Measurements from ENCODE around the gene PUS1.
"Not testable (repeated sequence)": the region's sequence is repeated elsewhere in the genome, so short reads cannot be mapped to it uniquely, and the experiment has no call there.

Gene PUS1

GRCh38 chr12:131980263-131980662 lies 51.2 kb downstream of the PUS1 start:
- no peaks in the 10 kb centered on the region for H3K4me1 ChIP-seq
- H3K4me3 ChIP-seq, result no peak overlapping the region
- H3K27ac ChIP-seq, result no peak overlapping the region
- H3K9me3 ChIP-seq, result no peaks in the 10 kb centered on the region
- TF ChIP-seq, protein P1, sequence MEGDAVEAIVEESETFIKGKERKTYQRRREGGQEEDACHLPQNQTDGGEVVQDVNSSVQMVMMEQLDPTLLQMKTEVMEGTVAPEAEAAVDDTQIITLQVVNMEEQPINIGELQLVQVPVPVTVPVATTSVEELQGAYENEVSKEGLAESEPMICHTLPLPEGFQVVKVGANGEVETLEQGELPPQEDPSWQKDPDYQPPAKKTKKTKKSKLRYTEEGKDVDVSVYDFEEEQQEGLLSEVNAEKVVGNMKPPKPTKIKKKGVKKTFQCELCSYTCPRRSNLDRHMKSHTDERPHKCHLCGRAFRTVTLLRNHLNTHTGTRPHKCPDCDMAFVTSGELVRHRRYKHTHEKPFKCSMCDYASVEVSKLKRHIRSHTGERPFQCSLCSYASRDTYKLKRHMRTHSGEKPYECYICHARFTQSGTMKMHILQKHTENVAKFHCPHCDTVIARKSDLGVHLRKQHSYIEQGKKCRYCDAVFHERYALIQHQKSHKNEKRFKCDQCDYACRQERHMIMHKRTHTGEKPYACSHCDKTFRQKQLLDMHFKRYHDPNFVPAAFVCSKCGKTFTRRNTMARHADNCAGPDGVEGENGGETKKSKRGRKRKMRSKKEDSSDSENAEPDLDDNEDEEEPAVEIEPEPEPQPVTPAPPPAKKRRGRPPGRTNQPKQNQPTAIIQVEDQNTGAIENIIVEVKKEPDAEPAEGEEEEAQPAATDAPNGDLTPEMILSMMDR (IDR thresholded peaks at IDR 0.05), result no peak
- H3K36me3 ChIP-seq, result peaks cover 38 to 60% (median 43%) of the 10 kb centered on the region in 3 donors
- no peaks in the 10 kb centered on the region for H3K27me3 ChIP-seq
- intact Hi-C loops (cut with DNase I; ENCODE audit: low total_unique reads), result no loop called here
- no peak for DNase-seq

GRCh38 chr12:131981388-131981787 lies 52.3 kb downstream of the PUS1 start:
- H3K36me3 ChIP-seq, result peaks cover 42 to 71% (median 54%) of the 10 kb centered on the region in 3 donors
- no peak overlapping the region for H3K27ac ChIP-seq
- H3K9me3 ChIP-seq, result no peaks in the 10 kb centered on the region
- TF ChIP-seq, protein P1 (IDR thresholded peaks at IDR 0.05), result no peak
- no peak for DNase-seq
- intact Hi-C loops (cut with DNase I; ENCODE audit: low total_unique reads), result no loop called here
- no peak overlapping the region for H3K4me3 ChIP-seq
- no peaks in the 10 kb centered on the region for H3K4me1 ChIP-seq
- no peaks in the 10 kb centered on the region for H3K27me3 ChIP-seq

DNA sequence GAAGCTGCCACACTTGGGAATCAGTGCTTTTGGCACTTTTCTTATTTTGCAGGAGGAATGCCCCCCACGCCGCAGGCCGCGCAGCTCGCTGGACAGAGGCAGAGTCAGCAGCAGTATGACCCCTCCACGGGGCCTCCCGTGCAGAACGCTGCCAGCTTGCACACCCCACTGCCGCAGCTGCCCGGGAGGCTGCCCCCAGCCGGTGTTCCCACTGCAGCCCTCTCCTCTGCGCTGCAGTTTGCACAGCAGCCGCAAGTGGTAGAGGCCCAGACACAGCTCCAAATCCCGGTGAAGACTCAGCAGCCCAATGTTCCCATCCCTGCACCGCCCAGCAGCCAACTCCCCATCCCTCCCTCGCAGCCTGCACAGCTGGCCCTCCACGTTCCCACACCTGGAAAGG lies 53.0 kb downstream of the PUS1 start:
- no peaks in the 10 kb centered on the region for H3K27me3 ChIP-seq
- H3K27ac ChIP-seq, result no peak overlapping the region
- H3K4me1 ChIP-seq, result no peaks in the 10 kb centered on the region
- intact Hi-C loops (cut with DNase I; ENCODE audit: low total_unique reads), result no loop called here
- TF ChIP-seq, protein P1 (IDR thresholded peaks at IDR 0.05), result no peak
- H3K36me3 ChIP-seq, result peaks cover 48 to 78% (median 61%) of the 10 kb centered on the region in 3 donors
- H3K9me3 ChIP-seq, result no peaks in the 10 kb centered on the region
- no peak overlapping the region for H3K4me3 ChIP-seq
- no peak for DNase-seq

- TF ChIP-seq, protein P1 (IDR thresholded peaks at IDR 0.05), result no peak
- peaks cover 56 to 87% (median 69%) of the 10 kb centered on the region in 3 donors for H3K36me3 ChIP-seq
- no peaks in the 10 kb centered on the region for H3K9me3 ChIP-seq
- DNase-seq, result no peak
- H3K4me3 ChIP-seq, result no peak overlapping the region
- no peaks in the 10 kb centered on the region for H3K27me3 ChIP-seq
- intact Hi-C loops (cut with DNase I; ENCODE audit: low total_unique reads), result no loop called here
- no peak overlapping the region for H3K27ac ChIP-seq
- H3K4me1 ChIP-seq, result no peaks in the 10 kb centered on the region
Observed at GRCh38 chr12:131983026-131983425, 54.0 kb downstream of the PUS1 start.

GRCh38 chr12:131983554-131983953 lies 54.5 kb downstream of the PUS1 start:
- Histone ChIP-seq H3K27ac (no peak overlapping the region), H3K4me1 (no peaks in the 10 kb centered on the region), H3K27me3 (no peaks in the 10 kb centered on the region), H3K9me3 (no peaks in the 10 kb centered on the region), H3K36me3 (peaks cover 61 to 93% (median 74%) of the 10 kb centered on the region in 3 donors), H3K4me3 (no peak overlapping the region)
- TF ChIP-seq, protein P1 (IDR thresholded peaks at IDR 0.05), result no peak
- intact Hi-C loops (cut with DNase I; ENCODE audit: low total_unique reads), result no loop called here
- no peak for DNase-seq

- intact Hi-C loops (cut with DNase I; ENCODE audit: low total_unique reads), result no loop called here
Observed at GRCh38 chr12:131984334-131984733, 55.3 kb downstream of the PUS1 start.

DNA sequence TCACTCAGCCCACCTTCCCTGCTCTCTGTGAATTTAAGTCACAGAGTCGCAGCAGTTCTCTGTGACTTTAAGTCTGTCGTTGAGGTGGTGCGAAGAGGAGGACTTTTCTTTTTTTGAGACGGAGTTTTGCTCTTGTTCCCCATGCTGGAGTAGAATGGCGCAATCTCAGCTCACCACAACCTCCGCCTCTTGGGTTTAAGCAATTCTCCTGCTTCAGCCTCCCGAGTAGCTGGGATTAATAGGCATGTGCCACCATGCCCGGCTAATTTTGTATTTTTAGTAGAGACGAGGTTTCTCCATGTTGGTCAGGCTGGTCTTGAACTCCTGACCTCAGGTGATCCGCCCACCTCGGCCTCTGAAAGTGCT lies 56.4 kb downstream of the PUS1 start:
- H3K9me3 ChIP-seq; H3K27me3 ChIP-seq; H3K4me3 ChIP-seq; H3K27ac ChIP-seq; DNase-seq; intact Hi-C loops (cut with DNase I; ENCODE audit: low total_unique reads); H3K4me1 ChIP-seq: not testable (repeated sequence)
- peaks cover 70 to 100% (median 85%) of the 10 kb centered on the region in 3 donors for H3K36me3 ChIP-seq

More at GRCh38 chr12:131984334-131984733, 55.3 kb downstream of the PUS1 start:
- no peaks in the 10 kb centered on the region for H3K9me3 ChIP-seq
- H3K4me1 ChIP-seq, result no peaks in the 10 kb centered on the region
- no peak overlapping the region for H3K4me3 ChIP-seq
- TF ChIP-seq, protein P1 (IDR thresholded peaks at IDR 0.05), result no peak
- no peak overlapping the region for H3K27ac ChIP-seq
- no peaks in the 10 kb centered on the region for H3K27me3 ChIP-seq
- no peak for DNase-seq
- peaks cover 67 to 100% (median 82%) of the 10 kb centered on the region in 3 donors for H3K36me3 ChIP-seq

Measured in tibial artery (tissue), 4 donors.